NCI-H2029 (cell line): ENCODE data around the gene NPIPA1.
"Not testable (repeated sequence)": the region's sequence is repeated elsewhere in the genome, so short reads cannot be mapped to it uniquely, and the experiment has no call there.

Experiments used
- DNase-seq: peaks from one replicate; lab custom pipeline; 2025; lab: John Stamatoyannopoulos, UW

NPIPA1 gene

GRCh38 chr16:14930971-14931370 is 6.3 kb upstream of the NPIPA1 start:
- DNase-seq, result not testable (repeated sequence)

- not testable (repeated sequence) for DNase-seq
These were observed 4.5 kb upstream of the NPIPA1 start for GRCh38 chr16:14932581-14933375.

GRCh38 chr16:14937994-14938393 is 751 bp downstream of the NPIPA1 start:
- not testable (repeated sequence) for DNase-seq

GRCh38 chr16:14942686-14943085 is 5.4 kb downstream of the NPIPA1 start:
- not testable (repeated sequence) for DNase-seq

GRCh38 chr16:14955546-14956231 is 18.4 kb downstream of the NPIPA1 start:
- no peak for DNase-seq

- no peak for DNase-seq
These were observed 20.5 kb downstream of the NPIPA1 start for GRCh38 chr16:14957576-14958322.

GRCh38 chr16:14958323-14958600 is 21.0 kb downstream of the NPIPA1 start:
- DNase-seq, result no peak

- DNase-seq, result no peak
These were observed 21.7 kb downstream of the NPIPA1 start for GRCh38 chr16:14958970-14959369.

- no peak for DNase-seq
These were observed 24.4 kb downstream of the NPIPA1 start for GRCh38 chr16:14961405-14962186.

- DNase-seq, result no peak
These were observed 26.3 kb downstream of the NPIPA1 start for GRCh38 chr16:14963281-14964173.

GRCh38 chr16:14965328-14965727 is 28.1 kb downstream of the NPIPA1 start:
- DNase-seq, result no peak

GRCh38 chr16:14969795-14970194 is 32.6 kb downstream of the NPIPA1 start:
- DNase-seq, result not testable (repeated sequence)

- DNase-seq, result not testable (repeated sequence)
These were observed 34.5 kb downstream of the NPIPA1 start for GRCh38 chr16:14971621-14972228.

- DNase-seq, result not testable (repeated sequence)
These were observed 36.6 kb downstream of the NPIPA1 start for GRCh38 chr16:14973785-14974322.

GRCh38 chr16:14974331-14974655 is 37.0 kb downstream of the NPIPA1 start:
- not testable (repeated sequence) for DNase-seq

- peak; percentile 97 for DNase-seq
These were observed 37.6 kb downstream of the NPIPA1 start, which contains the start of gene PDXDC1 for GRCh38 chr16:14974656-14975417. Gene PDXDC1, plus strand, starts transcription at chr16:14975026. Its CDS starts 174 bp downstream, at chr16:14975200.

GRCh38 chr16:14975418-14976194 is 38.4 kb downstream of the NPIPA1 start:
- not testable (repeated sequence) for DNase-seq

- DNase-seq, result not testable (repeated sequence)
These were observed 39.9 kb downstream of the NPIPA1 start for GRCh38 chr16:14976971-14977736.
